SK-MEL-5 (cell line): Measurements from ENCODE around the gene TMEM254. TPM values are rescaled to one million over a fixed set of nuclear protein-coding genes. Genes with fewer than 3 reads are reported as not detected.

ENCODE experiments used
- total RNA-seq: library from RNA; depleted of rRNA; stranded (reverse); fragments of >200 nt; shearing (Covaris generic); gene quantifications from 2 replicates; pipeline ENCODE4 v1.2.3, GENCODE V29; 2014; rRNA removed

The TMEM254 gene
- total RNA-seq, 1 experiment from 2014 or later: 25.3 TPM

Other genes with a start within 250 kb of the TMEM254 start
- not detected in 2 replicates for gene SFTPD, start 129.6 kb upstream of the TMEM254 start, total RNA-seq
- gene PLAC9, start 54.1 kb downstream of the TMEM254 start, total RNA-seq: not detected in 2 replicates
- 64.2 and 66.3 TPM in 2 replicates for gene ANXA11, start 126.9 kb downstream of the TMEM254 start, total RNA-seq
- 63.7 and 63.8 TPM in 2 replicates for gene MAT1A, start 211.0 kb downstream of the TMEM254 start, total RNA-seq